Measurements from ENCODE around the gene MSI2.

MSI2 gene

DNA sequence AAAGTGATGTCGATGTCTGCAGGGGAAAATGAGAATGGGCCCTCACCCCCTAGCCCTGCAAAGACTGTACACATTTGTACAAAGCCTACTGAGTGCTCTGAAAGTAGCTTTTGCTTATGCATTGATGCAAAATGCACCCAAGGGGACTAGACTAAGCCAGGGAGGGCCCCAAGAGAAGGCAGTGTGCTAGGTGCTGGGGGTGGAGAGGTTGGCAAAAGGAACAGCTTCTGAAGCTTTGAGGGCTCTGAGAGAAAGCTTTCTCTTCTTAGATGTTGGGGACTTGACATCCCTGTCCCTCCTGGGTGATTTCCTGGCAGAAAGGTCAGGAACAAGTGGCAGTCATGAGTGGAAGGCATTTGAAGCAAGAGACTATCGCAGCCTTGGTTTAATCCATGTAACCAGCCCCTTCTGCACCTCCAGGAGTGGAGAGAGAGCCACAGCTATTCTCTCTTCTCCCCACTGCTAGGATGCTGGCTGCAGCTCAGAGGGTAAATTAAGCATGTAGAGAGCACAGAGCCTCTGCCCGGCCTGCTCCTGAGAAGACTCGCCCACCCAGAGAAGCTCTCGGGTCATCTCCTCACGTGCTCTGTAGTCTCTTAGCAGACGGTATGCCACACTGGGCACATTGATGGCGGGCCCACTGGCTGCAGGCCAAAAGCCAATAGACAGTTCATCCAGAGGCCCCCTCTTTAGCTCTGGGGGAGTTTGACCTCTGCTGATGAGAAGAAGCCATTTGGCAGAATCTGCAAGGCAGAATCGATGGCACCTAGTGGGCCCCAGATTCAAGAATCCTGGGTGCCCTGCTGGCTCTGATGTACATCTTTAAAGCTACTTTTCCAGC lies 221.4 kb downstream of the MSI2 start:
- DNase-seq (ENCODE audit: low read depth in 2 of 2): no peak

DNA sequence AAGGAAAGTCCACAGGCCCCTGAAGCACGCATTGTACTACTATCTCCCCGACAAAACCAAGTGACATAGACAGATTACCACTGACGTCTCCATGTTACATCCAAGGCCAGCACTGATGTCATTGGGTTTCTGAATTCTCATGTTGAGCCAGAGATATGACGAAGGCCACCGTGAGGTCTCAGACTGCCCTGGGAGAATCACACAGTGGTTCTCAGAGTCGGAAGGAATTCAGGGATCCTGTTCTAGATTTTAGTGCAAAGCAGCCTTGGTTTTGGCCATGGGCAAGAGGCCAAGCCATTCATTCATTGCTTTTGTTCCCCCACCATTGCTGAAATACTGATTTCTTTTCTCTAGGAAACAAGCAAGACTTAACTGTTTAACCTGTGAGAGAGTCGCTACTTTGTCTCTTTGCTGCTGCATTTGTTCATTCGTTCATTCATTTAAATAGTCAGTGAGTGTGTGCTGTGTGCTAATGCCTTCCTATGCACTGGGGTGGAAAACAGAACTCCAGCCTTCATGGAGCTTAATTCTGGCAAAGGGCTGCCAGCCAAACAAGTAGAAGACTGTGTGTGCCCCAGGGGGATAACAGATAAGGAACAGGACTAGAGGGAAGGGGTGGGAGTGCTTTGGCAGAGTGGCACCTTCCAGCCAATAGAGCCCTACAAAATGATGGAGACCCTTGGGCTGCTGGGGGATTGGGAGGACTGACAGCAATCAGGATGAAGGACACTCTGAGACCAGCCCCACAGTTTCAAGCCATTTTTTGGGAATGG lies 222.3 kb downstream of the MSI2 start:
- DNase-seq (ENCODE audit: low read depth in 2 of 2): no peak

DNA sequence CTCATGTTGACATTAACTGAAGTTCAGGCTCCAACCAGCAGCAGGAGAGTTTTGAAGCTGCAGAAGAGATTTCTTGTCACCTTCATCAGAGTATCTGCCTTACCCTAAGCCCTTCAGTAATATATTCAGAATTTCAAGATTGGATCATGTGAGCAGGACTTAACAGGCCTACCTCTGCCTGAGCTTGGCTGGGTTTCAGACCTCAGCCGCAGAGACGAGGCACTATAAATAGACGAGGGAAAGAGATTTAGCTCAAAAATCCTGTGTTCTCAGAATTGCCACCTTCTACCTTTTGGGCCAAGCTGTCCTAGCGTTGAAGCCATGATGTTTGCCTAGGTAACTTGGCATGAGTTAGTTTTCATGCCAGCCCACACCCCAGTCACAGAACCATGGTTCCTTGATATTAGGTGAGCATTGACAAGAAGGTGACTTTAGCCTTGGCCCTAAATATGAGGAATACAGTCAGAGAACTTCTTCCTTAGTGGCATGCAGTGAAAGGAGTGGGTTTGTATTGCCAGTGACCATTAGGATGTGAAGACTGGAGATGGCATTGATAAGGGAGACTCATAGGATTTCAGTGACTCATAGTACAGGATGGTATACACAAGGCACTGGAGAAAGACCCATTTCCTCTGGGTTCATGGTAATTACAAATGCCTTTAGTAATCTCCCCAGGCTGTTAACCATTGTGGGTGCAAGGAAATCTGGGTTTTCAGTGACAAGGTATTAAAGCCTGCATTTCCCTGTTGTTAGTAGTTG lies 224.3 kb downstream of the MSI2 start:
- no peak for DNase-seq (ENCODE audit: low read depth in 2 of 2)

DNA sequence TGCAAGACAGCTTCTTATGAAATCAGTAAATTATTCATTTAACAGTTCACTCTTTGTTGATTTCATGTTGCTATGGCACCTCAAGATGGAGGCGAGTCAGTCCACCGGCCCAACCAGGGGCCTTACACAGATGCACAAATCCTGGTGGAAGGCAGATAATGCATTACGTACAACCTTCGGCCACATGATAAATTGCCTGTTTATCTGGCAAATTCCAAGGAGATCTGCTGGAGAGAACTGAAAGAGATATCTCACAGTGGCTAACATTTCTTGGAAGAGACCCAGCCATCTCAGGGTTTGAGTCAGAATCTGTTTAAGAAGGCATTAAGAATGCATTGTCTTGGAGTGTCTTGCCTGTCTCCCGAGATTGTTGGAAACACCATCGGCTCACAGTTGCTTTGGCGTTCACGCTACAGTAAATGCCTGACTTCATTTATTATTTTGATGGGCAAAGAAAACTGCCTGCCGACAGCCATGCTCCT lies 225.6 kb downstream of the MSI2 start:
- no peak for DNase-seq (ENCODE audit: low read depth in 2 of 2)

DNA sequence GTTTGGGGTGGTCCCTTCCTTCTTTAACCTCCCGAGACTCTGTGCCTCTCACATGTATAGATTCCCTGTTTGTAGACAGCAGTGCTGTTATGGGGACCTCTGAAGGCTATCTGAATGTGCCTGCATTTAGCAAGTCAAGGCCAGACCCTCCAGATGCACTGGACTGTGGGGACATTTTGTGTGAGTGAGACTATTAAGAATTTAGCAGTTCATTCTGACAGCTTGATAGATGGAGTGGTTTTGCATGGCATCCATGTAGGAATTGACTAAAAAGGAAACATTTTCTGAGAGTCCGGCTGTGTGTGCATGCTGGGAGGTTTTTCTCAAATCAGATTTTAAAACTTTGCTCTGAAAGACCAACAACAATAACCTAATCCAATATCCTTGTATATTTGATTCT lies 226.3 kb downstream of the MSI2 start:
- no peak for DNase-seq (ENCODE audit: low read depth in 2 of 2)

DNA sequence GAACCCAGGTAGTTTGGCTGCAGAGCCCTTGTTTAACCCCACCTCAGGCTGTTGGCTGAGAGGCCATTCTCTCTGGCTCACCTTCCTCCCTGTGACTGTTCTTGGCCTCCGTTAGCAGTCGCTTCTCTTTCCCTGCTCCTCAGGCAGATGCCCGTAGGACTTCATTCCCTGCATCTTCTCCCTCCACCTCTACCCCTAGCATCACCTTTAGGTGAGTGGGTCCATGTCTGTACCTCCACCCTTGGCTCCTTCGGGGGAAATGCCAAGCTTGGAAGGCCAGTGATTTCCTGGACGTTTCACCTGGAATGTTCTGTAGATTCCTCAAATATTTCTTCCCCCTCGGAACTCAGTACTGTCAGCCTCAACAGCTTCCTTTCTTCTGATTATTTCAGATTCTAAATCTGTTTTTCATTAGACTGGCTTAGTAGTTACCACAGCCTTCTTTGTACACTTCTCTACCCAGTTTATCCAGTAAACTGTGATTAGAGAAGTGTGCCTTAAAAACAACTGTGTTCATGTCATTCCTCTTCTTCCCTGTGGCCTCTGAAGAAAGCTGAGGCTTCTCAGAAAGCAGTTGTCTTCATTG lies 227.9 kb downstream of the MSI2 start:
- DNase-seq (ENCODE audit: low read depth in 2 of 2): no peak

DNA sequence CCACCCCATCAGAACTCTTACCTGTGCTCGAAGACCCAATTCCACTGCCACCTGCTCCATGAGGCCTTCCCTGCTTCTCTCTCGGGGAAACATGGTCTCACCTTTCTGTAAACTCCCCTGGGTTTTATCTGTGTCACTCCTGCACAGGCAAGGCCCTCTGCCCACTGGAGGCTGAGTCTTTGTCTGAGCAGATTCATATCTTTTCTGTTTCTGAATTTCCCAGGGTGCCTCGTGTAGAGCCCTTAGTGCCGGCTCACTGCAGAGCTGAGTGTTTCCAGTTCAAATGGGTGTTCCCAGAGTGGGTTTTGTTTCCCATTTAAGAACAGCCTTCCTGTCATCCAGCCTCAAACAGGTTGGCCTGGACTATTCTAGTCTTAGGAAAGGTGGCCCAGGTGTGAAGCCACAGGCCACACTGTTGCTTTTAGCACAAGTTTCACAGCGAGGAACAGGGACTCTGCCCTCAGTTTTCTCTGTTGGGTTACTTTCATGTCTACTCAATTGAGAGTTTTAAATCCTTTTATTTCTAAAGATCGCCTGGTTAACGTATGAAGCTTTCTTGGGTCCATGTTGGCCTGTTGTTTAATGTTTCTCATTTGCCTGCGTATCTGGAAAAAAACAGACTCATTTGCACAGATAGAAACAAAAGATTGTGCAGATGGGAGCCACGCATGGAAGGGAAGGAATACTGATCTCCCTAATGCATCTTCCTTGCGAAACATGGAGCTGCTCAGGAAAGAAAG lies 228.7 kb downstream of the MSI2 start:
- no peak for DNase-seq (ENCODE audit: low read depth in 2 of 2)

DNA sequence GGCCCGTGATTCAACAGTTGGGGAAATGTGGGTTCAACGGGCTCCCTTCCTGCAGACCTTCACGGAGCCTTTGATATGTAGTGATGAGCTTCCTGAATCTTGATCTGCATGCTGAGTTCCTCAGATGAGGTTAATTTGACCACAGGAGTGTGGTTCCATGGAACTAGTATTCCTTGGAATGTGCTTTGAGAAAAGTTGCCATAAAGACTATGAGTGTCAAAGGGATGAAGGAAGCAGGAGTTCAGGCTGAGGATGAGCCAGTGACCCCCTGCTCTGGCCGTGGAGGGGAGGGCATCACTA lies 229.2 kb downstream of the MSI2 start:
- no peak for DNase-seq (ENCODE audit: low read depth in 2 of 2)

DNA sequence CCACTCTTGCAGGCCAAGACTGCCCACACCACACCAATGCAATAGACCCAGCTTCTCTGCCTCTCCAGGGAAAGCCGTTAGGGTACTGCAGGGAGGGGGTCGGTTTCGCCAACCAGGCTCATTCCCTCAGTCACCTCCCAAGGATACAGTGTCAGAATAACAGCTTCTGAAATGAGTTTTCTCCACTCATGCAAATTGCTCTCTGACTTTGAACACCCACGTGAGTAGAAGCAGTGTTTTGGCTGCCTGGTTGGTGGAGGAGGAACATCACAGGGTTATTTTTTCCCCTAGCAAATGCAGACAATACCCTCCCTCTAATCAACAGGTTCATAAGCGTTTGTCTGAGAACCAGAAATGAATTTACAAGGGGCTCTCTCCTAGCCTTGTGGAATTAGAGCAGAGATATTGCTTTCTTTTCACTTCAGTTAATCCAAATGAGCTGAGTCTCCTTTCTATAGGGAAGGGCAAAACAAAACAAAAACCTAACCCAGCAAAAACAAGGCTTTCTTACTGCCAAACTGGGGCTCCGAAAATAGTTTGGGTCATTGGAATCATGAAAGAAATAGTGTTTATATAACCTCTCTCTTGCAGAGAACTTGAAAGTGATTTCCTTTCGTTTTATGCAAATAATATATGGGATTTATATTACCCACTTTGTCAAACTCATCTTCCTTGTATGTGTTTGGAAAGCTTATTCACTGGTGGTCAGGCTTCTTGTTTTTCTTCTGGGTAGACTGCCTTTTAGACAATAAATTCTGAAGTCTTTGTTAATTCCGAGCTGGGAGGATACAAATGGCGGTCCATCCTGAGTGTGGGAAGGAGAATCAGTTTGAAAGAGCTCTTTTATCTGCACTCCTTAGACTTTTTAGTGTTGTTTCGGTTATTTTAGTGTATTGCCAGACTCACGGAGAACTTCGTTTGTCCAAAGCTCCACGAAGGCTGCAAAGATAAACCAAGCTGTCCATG lies 229.9 kb downstream of the MSI2 start:
- no peak for DNase-seq (ENCODE audit: low read depth in 2 of 2)

DNA sequence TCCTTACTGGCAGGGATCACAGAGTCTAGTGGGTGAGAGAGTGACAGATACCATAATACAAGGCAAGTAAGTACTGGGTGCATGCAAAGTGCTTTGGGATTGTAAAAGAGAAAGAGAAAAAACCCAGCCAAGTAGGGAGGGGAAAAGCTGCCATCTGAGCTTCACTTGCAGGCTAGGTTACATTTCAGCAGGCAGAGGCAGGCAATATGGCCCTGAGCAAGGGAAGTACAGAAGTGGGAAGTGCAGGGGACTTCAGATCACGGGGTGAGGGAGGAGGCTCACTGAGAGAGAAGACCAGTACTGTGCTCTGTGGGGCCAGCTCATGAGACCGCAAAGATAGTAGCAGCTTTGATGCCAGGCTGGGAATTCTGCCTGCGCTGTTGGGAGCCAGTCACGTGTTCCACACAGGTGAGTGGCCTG lies 230.6 kb downstream of the MSI2 start:
- no peak for DNase-seq (ENCODE audit: low read depth in 2 of 2)

DNA sequence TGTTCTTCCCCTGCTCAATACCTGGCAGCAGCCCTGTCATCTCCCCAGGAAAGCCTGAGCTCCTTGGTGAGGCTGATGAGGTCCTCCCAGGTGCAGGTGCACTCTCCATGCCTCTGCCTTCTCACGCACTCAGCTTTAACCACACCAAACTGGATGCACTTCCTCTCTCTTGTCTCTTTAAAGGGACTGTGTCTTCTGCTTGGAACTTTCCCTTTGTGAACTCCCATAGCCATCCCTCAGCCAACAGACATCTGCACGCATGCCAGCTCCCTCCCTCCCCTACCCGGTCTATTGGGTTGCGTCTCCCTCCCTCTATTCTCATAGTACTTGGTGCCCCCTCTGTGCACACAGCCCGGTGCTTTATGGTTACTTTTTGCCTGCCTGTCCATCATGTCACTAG lies 231.2 kb downstream of the MSI2 start:
- no peak for DNase-seq (ENCODE audit: low read depth in 2 of 2)

DNA sequence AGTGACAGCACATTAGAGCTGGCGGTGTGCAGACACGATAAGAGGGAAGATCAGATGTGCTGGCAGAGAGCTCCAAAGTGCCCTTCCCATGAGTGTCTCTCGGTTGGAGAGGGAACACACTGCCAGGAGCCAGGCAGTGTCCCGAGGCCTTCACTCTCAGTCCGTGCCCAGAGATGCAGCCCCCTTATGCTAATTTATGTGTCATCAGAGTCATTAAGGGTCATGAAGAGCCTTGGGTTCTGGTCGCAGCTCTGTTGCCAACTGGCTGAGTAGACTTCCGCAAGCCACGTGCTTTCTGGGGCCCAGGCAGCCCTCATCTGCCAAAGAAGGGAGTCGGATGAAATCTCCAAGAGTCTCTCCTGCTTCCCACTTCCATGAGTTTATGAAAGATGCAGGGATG lies 232.5 kb downstream of the MSI2 start:
- no peak for DNase-seq (ENCODE audit: low read depth in 2 of 2)

DNA sequence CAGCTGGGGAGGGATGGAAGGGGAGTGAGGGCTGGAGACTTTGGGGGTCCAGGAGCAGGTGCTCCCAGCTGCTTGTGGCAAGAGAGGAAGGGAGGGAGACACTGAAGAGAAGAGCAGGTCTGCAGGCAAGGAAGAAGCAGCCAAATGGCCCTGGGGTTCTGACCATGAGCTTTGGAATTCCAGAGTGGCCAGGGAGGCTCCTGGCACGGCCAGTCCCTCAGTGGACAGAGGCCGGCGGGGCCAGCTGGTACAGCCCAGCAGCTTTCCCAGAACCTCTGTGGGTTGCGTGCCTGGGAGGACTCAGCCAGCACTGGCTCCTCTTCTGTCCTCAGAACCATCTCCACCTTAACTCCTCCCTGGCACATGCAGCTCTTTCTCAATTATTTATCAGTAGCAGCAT lies 233.0 kb downstream of the MSI2 start:
- DNase-seq (ENCODE audit: low read depth in 2 of 2): no peak

DNA sequence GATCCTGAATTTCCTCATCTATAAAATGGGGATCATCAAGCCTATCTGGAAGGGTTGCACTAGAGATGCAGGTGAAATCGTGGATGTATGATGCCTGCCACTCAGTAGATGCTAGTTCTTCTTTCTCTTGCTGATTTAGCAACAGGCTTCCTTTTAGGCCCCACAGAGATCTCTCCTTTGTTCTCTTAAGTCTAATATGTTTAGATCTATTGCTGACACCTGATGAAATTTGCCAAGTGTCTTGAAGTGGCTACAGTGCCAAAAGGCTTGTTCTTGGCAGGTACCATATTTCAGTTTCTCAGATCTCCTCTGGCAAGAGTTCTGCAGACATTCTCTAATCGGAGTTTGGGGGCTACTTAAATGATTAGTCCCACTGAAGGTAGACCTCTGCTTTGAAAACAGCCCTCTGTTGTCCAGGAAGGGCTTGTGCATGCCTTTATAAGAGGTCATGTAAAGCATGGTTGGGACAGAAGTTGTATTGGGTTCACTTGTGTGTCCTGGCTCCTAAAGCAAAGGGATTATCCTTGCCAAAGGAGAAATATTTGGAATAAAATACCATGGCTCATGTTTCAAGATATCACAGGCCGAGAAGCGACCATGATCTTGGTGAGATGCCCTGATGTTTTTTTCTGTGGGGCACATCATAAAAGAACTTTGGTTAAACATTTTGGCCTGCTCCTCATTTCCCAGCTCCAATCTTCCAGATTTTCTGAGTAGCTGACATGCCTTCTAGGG lies 234.0 kb downstream of the MSI2 start:
- DNase-seq (ENCODE audit: low read depth in 2 of 2): no peak

DNA sequence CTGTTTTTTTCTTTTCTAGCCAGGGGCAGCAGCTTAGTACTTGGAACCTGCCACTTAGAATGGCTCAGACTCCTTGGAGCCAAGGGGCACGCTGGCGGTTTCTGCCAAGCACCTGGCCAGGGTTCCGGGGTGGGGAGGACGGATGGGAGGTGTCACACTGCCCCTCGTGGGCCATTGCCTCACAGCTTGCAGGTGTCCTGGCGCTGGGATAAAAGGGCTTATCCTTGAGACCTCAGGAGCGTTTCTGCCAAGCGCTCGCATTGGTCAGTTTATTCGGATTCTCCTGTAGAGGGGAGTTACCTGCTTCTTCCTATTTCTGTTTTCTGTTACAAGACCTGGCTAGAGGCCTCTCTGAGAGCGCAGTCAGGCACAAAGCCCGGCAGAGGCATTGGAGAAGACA lies 234.6 kb downstream of the MSI2 start:
- no peak for DNase-seq (ENCODE audit: low read depth in 2 of 2)

DNA sequence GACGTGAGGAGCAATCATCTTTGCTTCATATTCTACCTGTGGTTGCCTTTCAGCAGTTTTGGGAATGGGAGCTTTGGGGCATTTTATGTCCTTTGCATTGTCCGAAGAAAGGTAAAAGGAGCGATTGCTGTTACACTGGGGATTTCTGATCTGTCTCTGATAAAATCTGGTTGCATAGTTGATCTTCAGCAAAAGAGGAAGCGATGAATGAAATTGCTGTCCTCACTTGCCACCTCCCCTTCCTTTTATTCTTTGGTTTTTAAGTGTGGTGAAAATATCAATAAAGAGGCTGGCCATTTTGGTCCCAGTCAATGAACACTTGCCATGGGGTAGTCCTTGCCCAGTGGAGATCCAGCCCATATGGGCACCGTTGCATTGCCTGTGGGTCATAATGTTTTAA lies 236.8 kb downstream of the MSI2 start:
- no peak for DNase-seq (ENCODE audit: low read depth in 2 of 2)

DNA sequence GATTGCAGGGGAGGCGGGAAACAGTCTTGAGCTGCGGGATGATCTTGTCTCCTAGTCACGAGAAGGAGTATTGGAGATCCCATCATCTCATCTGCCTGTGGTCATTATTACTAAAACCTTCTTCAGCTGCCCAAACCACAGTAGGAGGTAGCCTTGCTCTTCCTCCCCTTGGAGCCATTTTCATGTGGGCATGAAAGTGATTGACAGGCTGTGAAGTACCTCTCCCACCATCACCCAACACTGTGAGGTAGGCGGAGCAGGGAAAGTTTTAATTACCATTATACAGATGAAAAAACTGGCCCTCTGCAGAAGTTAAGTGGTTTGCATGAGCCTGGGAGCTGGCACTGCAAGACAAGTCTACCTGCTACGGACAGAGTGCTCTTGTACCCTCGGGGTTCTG lies 237.3 kb downstream of the MSI2 start:
- DNase-seq (ENCODE audit: low read depth in 2 of 2): no peak

DNA sequence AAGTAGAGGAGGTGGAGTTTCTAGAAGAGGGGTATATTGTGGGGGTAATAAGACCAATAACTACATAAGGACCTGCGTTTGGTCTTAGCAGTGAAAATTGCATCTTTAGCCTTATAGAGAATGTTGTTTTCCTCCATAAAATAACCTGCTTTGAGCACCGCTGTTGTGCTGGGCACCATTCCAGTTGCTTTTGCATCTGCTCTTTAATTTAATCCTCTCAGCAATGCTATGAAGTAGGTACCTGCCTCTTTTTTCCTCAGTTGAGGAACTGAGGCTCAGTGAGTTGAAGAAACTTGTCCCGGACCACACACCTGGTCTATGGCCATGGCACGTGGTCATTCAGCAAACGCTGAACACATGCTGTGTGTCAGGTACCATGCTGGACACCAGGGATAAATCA lies 238.1 kb downstream of the MSI2 start:
- no peak for DNase-seq (ENCODE audit: low read depth in 2 of 2)

DNA sequence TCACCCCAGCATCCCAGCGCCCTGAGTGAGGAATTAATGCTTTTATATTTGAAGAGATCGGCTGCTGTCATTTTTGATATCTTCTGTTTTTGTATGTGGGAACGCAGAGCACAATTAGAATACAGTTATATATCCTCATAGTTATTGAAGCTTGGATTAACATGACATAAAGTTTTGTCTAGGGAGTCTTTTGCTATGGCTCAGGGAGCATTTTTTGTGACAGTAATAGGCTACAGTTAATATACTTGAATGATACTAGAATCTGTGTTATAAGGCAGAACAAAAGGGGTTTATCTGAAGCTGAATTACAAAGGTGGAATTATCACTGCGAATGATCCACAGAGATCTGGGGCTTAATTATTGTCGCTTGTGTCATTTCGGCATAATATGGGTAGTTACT lies 239.4 kb downstream of the MSI2 start:
- no peak for DNase-seq (ENCODE audit: low read depth in 2 of 2)

DNA sequence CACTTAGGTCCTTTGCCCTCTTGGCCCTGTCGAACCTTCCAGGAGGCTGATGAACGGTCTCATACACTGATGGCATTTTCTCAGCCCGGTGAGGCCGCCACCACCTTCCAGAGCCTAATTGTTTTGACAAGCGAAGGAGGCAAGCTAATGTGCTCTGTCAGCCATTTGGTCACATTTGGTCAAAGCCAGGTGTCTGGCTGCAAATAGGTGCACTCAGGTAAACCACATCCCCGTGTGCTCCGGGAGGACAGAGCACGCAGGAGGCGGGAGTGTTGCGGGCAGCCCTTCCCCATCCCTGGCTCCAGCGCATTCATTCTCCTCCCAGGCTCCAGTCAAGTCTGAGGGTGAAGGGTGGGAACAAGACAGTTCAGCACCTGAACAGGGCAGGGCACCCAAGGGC lies 240.1 kb downstream of the MSI2 start:
- no peak for DNase-seq (ENCODE audit: low read depth in 2 of 2)

Measured in stimulated activated CD8-positive, alpha-beta memory T cell treated with anti-CD3 and anti-CD28 coated beads, Interleukin-2, amount 100 ng/mL, for 1 hour (primary cell).